IPS-20b (cell line): ENCODE measurements around the gene CD2BP2.
"Not testable (repeated sequence)": the region's sequence is repeated elsewhere in the genome, so short reads cannot be mapped to it uniquely, and the experiment has no call there.

Experiments
- H3K27ac ChIP-seq: one replicate; pipeline ENCODE4 v1.5.1; 2013; ENCODE audit warnings: low read length
- H3K27me3 ChIP-seq: 2 replicates; pipeline ENCODE4 v1.6.1; 2013; ENCODE audit warnings: mild to moderate bottlenecking, low read length, inconsistent platforms; ENCODE audit not compliant: insufficient read depth
- H3K36me3 ChIP-seq: 2 replicates; pipeline ENCODE4 v1.6.1; 2013; ENCODE audit warnings: low read depth, mild to moderate bottlenecking, inconsistent platforms, low read length, moderate library complexity; ENCODE audit not compliant: insufficient read depth
- H3K4me1 ChIP-seq: 2 replicates; pipeline ENCODE4 v1.6.1; 2013; ENCODE audit warnings: mild to moderate bottlenecking, control low read depth, inconsistent platforms, low read length, moderate library complexity; ENCODE audit not compliant: insufficient read depth
- H3K4me3 ChIP-seq: 2 replicates; pipeline ENCODE4 v1.5.1; 2013; ENCODE audit warnings: mild to moderate bottlenecking, low read length, inconsistent platforms
- H3K9ac ChIP-seq: 2 replicates; pipeline ENCODE4 v1.6.1; 2013; ENCODE audit warnings: low read depth, mild to moderate bottlenecking, inconsistent platforms, low read length, moderate library complexity
- H3K9me3 ChIP-seq: 2 replicates; pipeline ENCODE4 v1.6.1; 2013; ENCODE audit warnings: mild to moderate bottlenecking, low read depth, low read length, inconsistent platforms; ENCODE audit not compliant: insufficient read depth

Gene CD2BP2

DNA sequence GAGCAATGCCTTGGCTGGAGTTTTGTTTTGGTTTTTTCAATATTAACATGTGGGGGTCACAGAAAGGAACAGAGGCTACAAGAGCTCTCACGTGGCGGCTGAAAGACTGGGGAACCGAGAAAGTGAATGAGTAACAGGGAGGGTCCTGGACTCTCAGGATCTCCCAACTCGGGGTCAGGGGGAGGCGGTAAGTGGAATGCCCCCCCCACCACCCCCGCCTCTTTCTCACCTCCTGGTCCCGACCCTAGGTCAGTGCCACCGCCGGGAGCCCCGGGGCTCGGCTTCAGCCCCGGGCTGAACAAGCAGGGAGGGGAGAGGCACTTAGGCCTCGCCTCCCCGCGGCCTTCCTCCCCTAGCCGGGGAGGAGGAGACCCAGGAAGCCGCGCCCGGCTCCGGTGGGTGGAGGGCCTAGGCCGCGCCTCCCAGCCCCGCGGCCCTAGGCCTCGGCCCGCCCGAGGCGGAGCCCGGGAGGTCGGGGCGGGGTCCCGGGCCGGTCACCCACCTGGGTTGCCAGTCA is 20.6 kb downstream of the CD2BP2 start:
- not testable (repeated sequence) for H3K36me3 ChIP-seq, H3K4me1 ChIP-seq, H3K27me3 ChIP-seq, H3K27ac ChIP-seq, H3K9me3 ChIP-seq
- H3K4me3 ChIP-seq, result peak overlapping the region; percentile 73
- peak overlapping the region; percentile 76; the same call in 1 of the 2 replicates for H3K9ac ChIP-seq

DNA sequence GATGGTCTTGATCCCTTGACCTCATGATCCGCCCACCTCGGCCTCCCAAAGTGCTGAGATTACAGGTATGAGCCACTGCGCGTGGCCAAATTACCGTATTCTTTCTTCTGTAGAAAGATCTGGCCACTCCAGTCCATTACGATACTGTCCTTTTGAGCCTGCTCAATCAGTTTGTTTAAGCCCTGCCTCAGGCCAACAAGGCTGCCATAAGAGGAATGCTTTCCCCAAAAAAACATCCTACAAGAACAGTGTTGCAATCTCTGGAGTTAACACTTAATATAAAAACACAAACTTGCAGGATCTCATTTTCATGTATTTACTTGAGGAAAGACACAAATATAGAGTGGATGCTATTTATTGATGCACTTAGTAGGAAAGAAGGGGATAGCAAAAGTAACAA is 30.9 kb downstream of the CD2BP2 start:
- not testable (repeated sequence) for H3K9ac ChIP-seq

DNA sequence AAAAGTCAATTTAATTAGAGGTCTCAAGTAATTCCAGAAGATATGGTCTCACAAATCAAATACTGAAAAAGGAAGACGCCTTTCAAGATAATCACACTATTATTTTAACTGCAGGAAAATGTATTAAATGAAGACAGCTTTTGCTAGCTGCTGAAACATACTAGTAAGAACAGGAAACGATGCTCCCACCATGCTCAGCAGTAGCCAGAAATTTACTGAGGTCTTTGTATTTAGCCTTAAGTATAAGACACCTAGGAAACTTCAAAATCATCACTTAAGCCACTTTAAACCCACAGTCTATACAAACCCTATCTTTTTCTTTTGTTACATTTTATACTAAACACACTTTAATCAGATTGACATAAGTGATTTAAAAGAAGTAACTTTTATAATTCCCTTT is 36.5 kb downstream of the CD2BP2 start:
- not testable (repeated sequence) for H3K27ac ChIP-seq, H3K9ac ChIP-seq, H3K27me3 ChIP-seq, H3K36me3 ChIP-seq, H3K4me3 ChIP-seq, H3K4me1 ChIP-seq, H3K9me3 ChIP-seq

More for the DNA sequence above, 30.9 kb downstream of the CD2BP2 start:
- H3K27ac ChIP-seq, H3K4me3 ChIP-seq, H3K36me3 ChIP-seq, H3K4me1 ChIP-seq, H3K9me3 ChIP-seq, H3K27me3 ChIP-seq: not testable (repeated sequence)

DNA sequence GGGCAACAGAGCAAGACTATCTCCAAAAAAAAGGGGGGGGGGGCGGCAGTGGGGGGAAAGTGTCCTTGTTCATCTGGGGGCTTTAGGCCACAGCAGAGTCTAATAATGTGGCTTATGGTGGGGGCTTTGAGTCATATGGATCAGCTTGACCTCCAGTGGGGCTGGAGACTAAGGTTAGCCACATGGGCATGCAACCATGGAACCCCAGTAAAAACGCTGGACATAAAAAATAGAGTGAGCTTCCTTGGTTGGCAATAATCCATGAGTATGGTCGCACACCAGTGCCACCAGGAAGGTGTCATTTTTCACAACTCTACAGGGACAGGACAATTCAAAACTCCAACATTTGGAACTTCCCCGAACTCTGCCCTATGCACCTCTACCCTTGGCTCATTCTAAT is 44.2 kb downstream of the CD2BP2 start:
- H3K36me3 ChIP-seq, H3K9ac ChIP-seq, H3K4me3 ChIP-seq, H3K9me3 ChIP-seq, H3K27me3 ChIP-seq, H3K4me1 ChIP-seq, H3K27ac ChIP-seq: not testable (repeated sequence)

DNA sequence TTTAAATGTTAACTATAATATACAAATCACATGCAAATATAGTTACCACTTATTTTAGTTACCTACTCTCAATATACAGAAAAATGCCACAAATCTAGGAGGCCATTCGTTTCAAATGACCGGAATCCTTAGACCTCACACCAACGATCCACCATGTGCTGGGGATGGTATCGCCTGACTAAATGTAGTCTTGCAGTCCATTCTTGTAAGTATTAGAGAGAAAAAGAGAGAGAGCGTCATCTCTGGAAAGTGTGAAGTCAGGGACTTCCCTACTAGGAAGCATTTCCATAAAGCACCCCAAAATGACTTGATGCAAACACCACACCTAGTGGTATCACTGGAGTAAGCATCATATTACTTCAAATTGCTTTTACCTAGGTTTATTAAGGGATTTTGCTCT is 45.9 kb downstream of the CD2BP2 start:
- H3K36me3 ChIP-seq, H3K9ac ChIP-seq, H3K9me3 ChIP-seq, H3K27me3 ChIP-seq, H3K4me1 ChIP-seq, H3K4me3 ChIP-seq, H3K27ac ChIP-seq: not testable (repeated sequence)
